Testis (tissue), 3 donors: ENCODE results near the gene TGFA. TPM values are rescaled to one million over a fixed set of nuclear protein-coding genes. Genes with fewer than 3 reads are reported as not detected.

Experiments used
- DNase-seq: peaks from one replicate; pipeline ENCODE4 v3.0.0-alpha.2; 2019
- H3K27ac ChIP-seq, 2 donors: fragments of 200-600 bp; sonication (generic); one replicate each; pipeline ENCODE4 v1.5.1; 2019
- H3K27me3 ChIP-seq: fragments of 200-600 bp; sonication (generic); one replicate; pipeline ENCODE4 v1.5.1; 2019
- H3K36me3 ChIP-seq: fragments of 200-600 bp; sonication (generic); one replicate; pipeline ENCODE4 v1.5.1; 2017; ENCODE audit warnings: low read depth; ENCODE audit errors: missing control alignments
- H3K4me1 ChIP-seq: fragments of 200-600 bp; sonication (generic); one replicate; pipeline ENCODE4 v1.5.1; 2019
- H3K4me3 ChIP-seq, 2 donors: fragments of 200-600 bp; sonication (generic); one replicate each; pipeline ENCODE4 v1.5.1; 2017 to 2019
- H3K9me3 ChIP-seq: fragments of 200-600 bp; sonication (generic); one replicate; pipeline ENCODE4 v1.5.1; 2017
- POLR2A ChIP-seq: fragments of 450-650 bp; IDR thresholded peaks from one replicate; pipeline ENCODE4 v1.6.1; 2017; ENCODE audit warnings: antibody characterized with exemption, mild to moderate bottlenecking, moderate library complexity
- WGBS, 2 donors: methylation state at CpG; one replicate each; pipeline ENCODE4 v1.1.5; 2018; 5-methylcytosine and 5-hydroxymethylcytosine counted together
- intact Hi-C: fragments of 100-400 bp; cut with DNase I; formaldehyde crosslinking; loops from one replicate; pipeline ENCODE4 v1.15.1; 2023; ENCODE audit warnings: low total_unique reads
- polyA plus RNA-seq: library from polyadenylated mRNA; stranded (reverse); fragments of 350-450 nt; fragmentation: Illumina TruSeq; extraction: RNeasy Lipid Tissue Mini Kit (QIAGEN cat#74804); gene quantifications from one replicate; pipeline ENCODE4 v1.2.3, GENCODE V29; 2014; ENCODE audit warnings: low read depth, low replicate concordance; ENCODE audit not compliant: insufficient read depth
- total RNA-seq, 2 donors: library from RNA; depleted of rRNA; stranded (reverse); fragments of >200 nt; gene quantifications; one replicate each; pipeline ENCODE4 v1.2.3, GENCODE V29; 2016
- TF ChIP-seq, protein P1 (sequence below), 3 experiments: fragments of 450-650 bp in 2 of 3; fragments of 200-600 bp in 1 of 3; sonication (generic) in 1 of 3; IDR thresholded peaks; one replicate each; pipeline ENCODE4 v1.5.1; 2016 to 2019; ENCODE audit warnings: antibody characterized with exemption in 3 of 3, mild to moderate bottlenecking in 2 of 3, moderate library complexity in 1 of 3

Gene TGFA
- total and polyA plus RNA-seq, 3 donors from 2014 or later, result 0.62 to 5.1 (median 1.3) TPM

DNA sequence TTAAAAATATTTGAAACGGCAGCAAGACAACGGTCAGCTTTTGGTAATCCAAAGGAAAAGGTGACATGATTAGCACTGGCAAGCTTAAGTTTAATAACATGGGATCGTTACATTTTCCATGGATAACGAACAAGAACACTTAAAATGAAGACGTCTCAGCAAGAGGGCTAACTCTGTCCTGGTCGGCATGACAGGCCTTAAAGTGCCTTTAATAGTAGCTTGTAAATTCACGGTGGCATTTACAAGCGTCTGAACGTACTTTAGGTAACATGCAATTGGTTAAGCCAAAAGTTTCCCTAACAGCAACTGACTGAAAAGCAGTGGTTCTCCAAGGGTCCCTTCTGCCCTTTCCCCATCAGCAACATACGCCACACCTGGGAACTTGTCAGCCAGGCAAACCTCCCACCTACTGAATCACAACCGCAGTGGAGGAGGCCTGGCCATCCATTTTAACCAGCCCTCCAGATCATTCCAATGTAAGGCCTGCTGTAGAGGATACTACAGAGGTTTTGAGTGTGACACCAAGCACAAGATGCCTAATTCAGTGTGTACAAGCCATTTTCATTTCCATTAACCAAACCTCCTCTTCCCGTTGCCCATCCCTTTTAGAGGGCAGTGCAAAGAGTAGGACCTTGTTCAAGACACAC, 4.4 kb downstream of the TGFA start:
- no peaks in the 10 kb centered on the region for H3K27me3 ChIP-seq
- H3K9me3 ChIP-seq, result no peaks in the 10 kb centered on the region
- no peak overlapping the region for H3K4me3 ChIP-seq
- no peak overlapping the region for H3K27ac ChIP-seq
- DNase-seq, result no peak
- TF ChIP-seq POLR2A, result no peak
- no peaks in the 10 kb centered on the region for H3K36me3 ChIP-seq
- intact Hi-C loops, result no loop called here
- H3K4me1 ChIP-seq, result no peaks in the 10 kb centered on the region
- 66 to 70% methylated on average over 12 of the region's 12 CpGs for WGBS, 2 donors

DNA sequence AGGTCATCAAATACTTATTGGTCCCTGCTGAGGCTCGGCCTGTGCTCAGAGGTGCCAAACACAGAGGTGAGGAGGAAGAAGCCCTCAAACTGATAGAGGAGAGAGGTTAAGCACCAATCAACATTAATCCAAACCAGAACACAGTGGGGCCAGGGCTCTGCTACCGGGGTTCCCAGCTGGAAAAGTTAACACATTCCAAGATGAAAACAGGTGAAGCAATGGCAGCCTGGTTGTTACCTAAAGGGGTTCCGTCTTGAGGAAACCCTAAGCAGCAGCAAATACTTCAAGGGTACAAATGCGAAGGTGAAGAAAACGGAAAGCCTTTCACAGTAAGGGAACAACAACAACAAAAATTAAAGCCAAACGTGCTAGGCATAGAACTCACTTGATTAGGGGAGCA, 5.4 kb downstream of the TGFA start:
- no peaks in the 10 kb centered on the region for H3K4me1 ChIP-seq
- no peak overlapping the region for H3K27ac ChIP-seq
- intact Hi-C loops, result no loop called here
- H3K4me3 ChIP-seq, result no peak overlapping the region
- no peaks in the 10 kb centered on the region for H3K36me3 ChIP-seq
- WGBS, 2 donors, result 65 to 76% methylated on average over 6 of the region's 6 CpGs
- no peaks in the 10 kb centered on the region for H3K27me3 ChIP-seq
- no peaks in the 10 kb centered on the region for H3K9me3 ChIP-seq
- no peak for DNase-seq
- TF ChIP-seq, protein P1, sequence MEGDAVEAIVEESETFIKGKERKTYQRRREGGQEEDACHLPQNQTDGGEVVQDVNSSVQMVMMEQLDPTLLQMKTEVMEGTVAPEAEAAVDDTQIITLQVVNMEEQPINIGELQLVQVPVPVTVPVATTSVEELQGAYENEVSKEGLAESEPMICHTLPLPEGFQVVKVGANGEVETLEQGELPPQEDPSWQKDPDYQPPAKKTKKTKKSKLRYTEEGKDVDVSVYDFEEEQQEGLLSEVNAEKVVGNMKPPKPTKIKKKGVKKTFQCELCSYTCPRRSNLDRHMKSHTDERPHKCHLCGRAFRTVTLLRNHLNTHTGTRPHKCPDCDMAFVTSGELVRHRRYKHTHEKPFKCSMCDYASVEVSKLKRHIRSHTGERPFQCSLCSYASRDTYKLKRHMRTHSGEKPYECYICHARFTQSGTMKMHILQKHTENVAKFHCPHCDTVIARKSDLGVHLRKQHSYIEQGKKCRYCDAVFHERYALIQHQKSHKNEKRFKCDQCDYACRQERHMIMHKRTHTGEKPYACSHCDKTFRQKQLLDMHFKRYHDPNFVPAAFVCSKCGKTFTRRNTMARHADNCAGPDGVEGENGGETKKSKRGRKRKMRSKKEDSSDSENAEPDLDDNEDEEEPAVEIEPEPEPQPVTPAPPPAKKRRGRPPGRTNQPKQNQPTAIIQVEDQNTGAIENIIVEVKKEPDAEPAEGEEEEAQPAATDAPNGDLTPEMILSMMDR (IDR thresholded peaks at IDR 0.05), result no peak
- TF ChIP-seq POLR2A, result no peak

DNA sequence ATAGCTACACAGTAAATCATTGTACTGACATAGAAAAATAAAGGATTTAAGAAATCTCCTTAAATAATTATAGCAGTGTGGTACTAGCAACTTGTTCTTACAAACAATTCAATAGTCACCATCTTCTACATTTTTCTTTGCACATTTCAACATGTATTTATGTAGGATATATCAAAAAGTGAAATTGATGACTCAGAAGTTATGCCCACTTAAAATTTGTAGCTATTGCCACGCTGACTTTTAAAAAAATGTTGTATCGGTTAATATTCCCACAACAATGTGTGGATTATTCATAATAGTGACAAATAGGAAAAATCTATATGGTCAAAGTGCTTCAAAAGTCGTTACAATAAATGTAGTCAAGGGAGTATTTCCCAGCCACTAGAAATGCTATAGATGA, 6.7 kb downstream of the TGFA start:
- intact Hi-C loops, result no loop called here
- Histone ChIP-seq H3K4me1 (no peaks in the 10 kb centered on the region), H3K4me3 (no peak overlapping the region), H3K9me3 (no peaks in the 10 kb centered on the region), H3K27me3 (no peaks in the 10 kb centered on the region), H3K36me3 (no peaks in the 10 kb centered on the region), H3K27ac (no peak overlapping the region)
- WGBS, 2 donors, result 92% methylated on average over 3 of the region's 3 CpGs
- DNase-seq, result no peak
- TF ChIP-seq POLR2A, result no peak
- TF ChIP-seq, protein P1 (IDR thresholded peaks at IDR 0.05), result no peak

DNA sequence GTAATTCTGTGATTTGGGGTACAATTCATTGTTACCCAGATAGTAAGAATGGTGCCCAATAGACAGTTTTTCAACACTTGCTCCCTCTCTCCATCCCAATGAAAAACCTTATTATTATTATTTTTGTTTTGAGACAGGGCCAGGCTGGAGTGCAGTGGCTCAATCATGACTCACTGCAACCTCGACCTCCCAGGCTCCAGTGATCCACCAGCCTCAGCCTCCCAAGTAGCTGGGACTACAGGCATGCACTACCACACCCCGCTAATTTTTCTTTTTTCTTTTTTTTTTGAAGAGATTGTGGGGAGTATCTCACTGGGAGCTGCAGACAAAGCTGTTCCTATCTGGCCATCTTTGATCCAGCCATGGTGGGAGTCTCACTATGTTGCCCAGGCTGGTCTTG, 7.2 kb downstream of the TGFA start:
- intact Hi-C loops, result no loop called here
- no peaks in the 10 kb centered on the region for H3K4me1 ChIP-seq
- DNase-seq, result no peak
- no peak overlapping the region for H3K4me3 ChIP-seq
- H3K27ac ChIP-seq, result no peak overlapping the region
- no peak for TF ChIP-seq POLR2A
- TF ChIP-seq, protein P1 (IDR thresholded peaks at IDR 0.05), result no peak
- H3K9me3 ChIP-seq, result no peaks in the 10 kb centered on the region
- H3K27me3 ChIP-seq, result no peaks in the 10 kb centered on the region
- H3K36me3 ChIP-seq, result no peaks in the 10 kb centered on the region
- WGBS, 2 donors, result 84% methylated on average over 2 of the region's 2 CpGs

DNA sequence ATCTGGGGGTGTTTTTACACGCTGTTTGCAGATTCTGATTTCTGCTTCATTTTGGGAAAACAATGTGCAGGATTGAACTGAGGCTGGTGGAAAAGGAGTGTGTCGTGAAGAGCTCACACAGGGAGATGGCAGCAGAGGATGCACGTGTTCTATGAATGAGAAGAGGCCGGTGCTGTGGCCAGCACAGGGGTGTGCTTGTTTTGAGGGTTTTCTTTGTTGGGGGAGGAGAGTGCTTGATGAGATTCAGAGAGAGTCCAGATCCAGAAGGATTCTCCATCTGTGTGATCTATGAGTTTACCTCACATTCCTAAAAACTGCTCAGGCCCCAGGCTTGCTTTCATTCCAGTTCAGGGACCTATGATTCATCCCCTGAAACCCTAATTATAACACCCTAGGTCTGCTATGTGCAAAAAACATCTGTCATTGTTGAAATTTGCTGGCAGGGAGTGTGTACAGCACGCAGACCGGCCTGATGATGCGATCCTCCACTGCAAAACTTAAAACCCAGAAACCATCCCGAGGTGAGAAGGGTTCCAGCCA, 12.1 kb downstream of the TGFA start:
- TF ChIP-seq POLR2A, result no peak
- no peak overlapping the region for H3K4me3 ChIP-seq
- H3K27me3 ChIP-seq, result no peaks in the 10 kb centered on the region
- WGBS, 2 donors, result 38 to 58% methylated on average over 8 of the region's 8 CpGs
- no peak overlapping the region for H3K27ac ChIP-seq
- H3K9me3 ChIP-seq, result no peaks in the 10 kb centered on the region
- intact Hi-C loops, result no loop called here
- DNase-seq, result no peak
- H3K36me3 ChIP-seq, result no peaks in the 10 kb centered on the region
- no peaks in the 10 kb centered on the region for H3K4me1 ChIP-seq

DNA sequence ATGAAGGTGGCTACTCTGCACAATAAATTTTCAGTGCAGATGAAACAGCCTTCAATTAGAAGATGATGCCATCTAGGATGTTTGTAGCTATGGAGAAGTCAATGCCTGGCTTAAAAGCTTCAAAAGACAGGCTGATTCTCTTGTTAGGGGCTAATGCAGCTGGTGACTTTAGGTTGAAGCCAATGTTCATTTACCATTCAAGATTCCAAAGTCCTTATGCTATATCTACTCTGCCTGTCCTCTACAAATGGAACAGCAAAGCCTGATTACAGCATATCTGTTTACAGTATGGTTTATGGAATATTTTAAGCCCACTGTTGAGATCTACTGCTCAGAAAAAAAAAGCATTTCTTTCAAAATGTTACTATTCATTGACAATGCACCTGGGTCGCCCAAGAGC, 15.8 kb downstream of the TGFA start:
- H3K4me3 ChIP-seq, result no peak overlapping the region
- intact Hi-C loops, result no loop called here
- H3K27ac ChIP-seq, result no peak overlapping the region
- no peaks in the 10 kb centered on the region for H3K9me3 ChIP-seq
- no peaks in the 10 kb centered on the region for H3K36me3 ChIP-seq
- H3K4me1 ChIP-seq, result no peaks in the 10 kb centered on the region
- DNase-seq, result no peak
- TF ChIP-seq, protein P1 (IDR thresholded peaks at IDR 0.05), result no peak
- no peak for TF ChIP-seq POLR2A
- no peaks in the 10 kb centered on the region for H3K27me3 ChIP-seq
- WGBS, 2 donors, result 78 to 93% methylated on average over 1 of the region's 1 CpG
